Panc1 (cell line): ENCODE measurements around the gene ANKH. TPM values are rescaled to one million over a fixed set of nuclear protein-coding genes. Genes with fewer than 3 reads are reported as not detected.

ENCODE experiments used
- ATAC-seq: fragments of 200-7000 bp; cut with Tn5 transposase; 2 replicates; pipeline ENCODE4 v1.9.1; 2020; ENCODE audit warnings: mild to moderate bottlenecking, moderate library complexity
- BruUV-seq: library from RNA; stranded (reverse); fragments of 400-500 nt; replicated peaks from 2 replicates; lab custom pipeline; 2021; lab: Mats Ljungman, UMichigan
- CTCF ChIA-PET: fragments of 300-600 bp; sonication (Branson Sonifier 250); formaldehyde crosslinking; loops from one replicate; lab custom pipeline; 2022; ENCODE audit warnings: antibody characterized with exemption; lab: Charles Lee
- POLR2A ChIA-PET: fragments of 300-600 bp; sonication (Branson Sonifier 250); formaldehyde crosslinking; loops from one replicate; lab custom pipeline; 2022; ENCODE audit warnings: antibody characterized with exemption; lab: Charles Lee
- DNase-seq: peaks from one replicate; pipeline ENCODE4 v3.0.0-alpha.2; 2010; ENCODE audit warnings: low read depth, low spot score
- H3K27ac ChIP-seq: 2 replicates; pipeline ENCODE4 v1.5.1; 2011; ENCODE audit warnings: mild to moderate bottlenecking, low read length, inconsistent platforms
- H3K27me3 ChIP-seq: fragments of 200-500 bp; sonication (Bioruptor generic); 2 replicates; pipeline ENCODE4 v1.6.0; 2014; ENCODE audit warnings: low read length, inconsistent platforms; ENCODE audit not compliant: control insufficient read depth, insufficient read depth
- H3K36me3 ChIP-seq: fragments of 200-500 bp; sonication (Bioruptor generic); 2 replicates; pipeline ENCODE4 v1.5.1; 2014; ENCODE audit warnings: inconsistent platforms, mild to moderate bottlenecking, low read length, moderate library complexity; ENCODE audit not compliant: control insufficient read depth, insufficient read depth
- H3K4me1 ChIP-seq: 2 replicates; pipeline ENCODE4 v1.5.1; 2011; ENCODE audit warnings: inconsistent platforms, mild to moderate bottlenecking, low read length, moderate library complexity; ENCODE audit not compliant: control insufficient read depth, insufficient read depth
- H3K4me3 ChIP-seq, 2 experiments: 2 replicates each; pipeline ENCODE4 v1.5.1; 2011 to 2012; ENCODE audit warnings: low read depth in 2 of 2, low read length in 2 of 2, mild to moderate bottlenecking in 2 of 2, inconsistent platforms in 1 of 2, moderate library complexity in 1 of 2
- H3K9me3 ChIP-seq: fragments of 200-500 bp; sonication (Bioruptor generic); 2 replicates; pipeline ENCODE4 v1.5.1; 2014; ENCODE audit warnings: low read depth, mild to moderate bottlenecking, inconsistent platforms, low read length, moderate library complexity; ENCODE audit not compliant: control insufficient read depth, insufficient read depth
- POLR2AphosphoS5 ChIP-seq: IDR thresholded peaks from 2 replicates; pipeline ENCODE4 v1.6.1; 2012; ENCODE audit warnings: mild to moderate bottlenecking, low read depth, low read length, moderate library complexity
- SIN3A ChIP-seq: IDR thresholded peaks from 2 replicates; pipeline ENCODE4 v1.6.1; 2012; ENCODE audit warnings: low read depth, mild to moderate bottlenecking, low read length, moderate library complexity, borderline replicate concordance; ENCODE audit not compliant: insufficient read depth
- TCF7L2 ChIP-seq: IDR thresholded peaks from 2 replicates; pipeline ENCODE4 v1.6.1; 2011; ENCODE audit warnings: mild to moderate bottlenecking, low read depth, low read length, inconsistent platforms
- in situ Hi-C: cut with HindIII; loops from 2 replicates; pipeline ENCODE4 v1.10.0; 2016; ENCODE audit warnings: low sequenced_read_pairs, low pct_unique_long_range_greater_than_20kb
- intact Hi-C: fragments of 100-400 bp; cut with micrococcal nuclease; formaldehyde crosslinking; loops from one replicate; pipeline ENCODE4 v1.10.0; 2022; ENCODE audit not compliant: unreplicated experiment
- total RNA-seq: library from RNA; stranded (reverse); gene quantifications from one replicate; pipeline ENCODE4 v1.2.1, GENCODE V29; 2021; ENCODE audit not compliant: unreplicated experiment
- TF ChIP-seq, protein P1 (sequence below), 2 experiments: IDR thresholded peaks; 2 replicates each; pipeline ENCODE4 v1.6.1; 2011 to 2012; ENCODE audit warnings: low read depth in 2 of 2, control low read depth in 1 of 2, low read length in 1 of 2, mild to moderate bottlenecking in 1 of 2, moderate library complexity in 1 of 2; ENCODE audit not compliant: insufficient read depth in 1 of 2
- TF ChIP-seq, protein P2 (sequence below): fragments of 450-650 bp; IDR thresholded peaks from 2 replicates; pipeline ENCODE4 v1.5.1; 2017; ENCODE audit warnings: mild to moderate bottlenecking

The ANKH gene
- total RNA-seq, 1 experiment from 2014 or later: 11.2 TPM

DNA sequence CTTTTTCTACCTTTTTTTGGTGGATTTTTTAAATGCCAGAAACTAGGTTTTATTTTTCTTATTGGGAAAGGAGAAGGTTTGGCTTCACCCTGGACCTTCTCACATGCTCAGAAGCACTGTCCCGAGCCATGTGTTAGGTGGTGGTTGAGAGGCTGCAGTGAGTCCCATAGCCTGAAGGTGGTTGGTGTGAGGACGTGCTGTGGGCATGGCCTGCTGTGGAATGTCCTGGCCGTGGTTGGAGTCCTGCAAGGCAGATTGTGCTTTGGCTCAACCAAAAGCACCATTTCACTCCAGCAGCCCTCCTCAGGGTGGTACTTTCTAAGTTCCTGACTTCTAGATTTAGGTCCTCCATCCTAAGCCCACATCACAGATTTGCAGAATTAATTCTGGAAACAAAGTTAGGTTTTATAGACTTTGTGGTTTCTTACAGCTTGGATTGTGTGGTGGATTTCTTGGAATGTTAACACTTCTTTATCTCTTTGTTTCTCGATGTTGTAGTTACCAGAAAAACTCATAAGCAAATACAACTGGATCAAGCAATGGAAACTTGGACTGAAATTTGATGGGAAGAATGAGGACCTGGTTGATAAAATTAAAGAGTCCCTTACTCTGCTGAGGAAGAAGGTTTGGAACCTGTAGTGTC lies 184.4 kb downstream of the ANKH start:
- in situ Hi-C loops (no loop called here), intact Hi-C loops (no loop called here)
- H3K4me1 ChIP-seq: no peaks in the 10 kb centered on the region; the same call in 1 of the 2 replicates
- H3K27ac ChIP-seq: no peak overlapping the region
- DNase-seq (no peak), ATAC-seq (no peak)
- H3K4me3 ChIP-seq: no peak overlapping the region
- H3K9me3 ChIP-seq: peaks cover 6% of the 10 kb centered on the region; the same call in 1 of the 2 replicates
- BruUV-seq: no TSS peak
- peaks cover 31% of the 10 kb centered on the region for H3K36me3 ChIP-seq
- TF ChIP-seq SIN3A (no peak), POLR2AphosphoS5 (no peak), TCF7L2 (no peak)
- TF ChIP-seq, protein P1, sequence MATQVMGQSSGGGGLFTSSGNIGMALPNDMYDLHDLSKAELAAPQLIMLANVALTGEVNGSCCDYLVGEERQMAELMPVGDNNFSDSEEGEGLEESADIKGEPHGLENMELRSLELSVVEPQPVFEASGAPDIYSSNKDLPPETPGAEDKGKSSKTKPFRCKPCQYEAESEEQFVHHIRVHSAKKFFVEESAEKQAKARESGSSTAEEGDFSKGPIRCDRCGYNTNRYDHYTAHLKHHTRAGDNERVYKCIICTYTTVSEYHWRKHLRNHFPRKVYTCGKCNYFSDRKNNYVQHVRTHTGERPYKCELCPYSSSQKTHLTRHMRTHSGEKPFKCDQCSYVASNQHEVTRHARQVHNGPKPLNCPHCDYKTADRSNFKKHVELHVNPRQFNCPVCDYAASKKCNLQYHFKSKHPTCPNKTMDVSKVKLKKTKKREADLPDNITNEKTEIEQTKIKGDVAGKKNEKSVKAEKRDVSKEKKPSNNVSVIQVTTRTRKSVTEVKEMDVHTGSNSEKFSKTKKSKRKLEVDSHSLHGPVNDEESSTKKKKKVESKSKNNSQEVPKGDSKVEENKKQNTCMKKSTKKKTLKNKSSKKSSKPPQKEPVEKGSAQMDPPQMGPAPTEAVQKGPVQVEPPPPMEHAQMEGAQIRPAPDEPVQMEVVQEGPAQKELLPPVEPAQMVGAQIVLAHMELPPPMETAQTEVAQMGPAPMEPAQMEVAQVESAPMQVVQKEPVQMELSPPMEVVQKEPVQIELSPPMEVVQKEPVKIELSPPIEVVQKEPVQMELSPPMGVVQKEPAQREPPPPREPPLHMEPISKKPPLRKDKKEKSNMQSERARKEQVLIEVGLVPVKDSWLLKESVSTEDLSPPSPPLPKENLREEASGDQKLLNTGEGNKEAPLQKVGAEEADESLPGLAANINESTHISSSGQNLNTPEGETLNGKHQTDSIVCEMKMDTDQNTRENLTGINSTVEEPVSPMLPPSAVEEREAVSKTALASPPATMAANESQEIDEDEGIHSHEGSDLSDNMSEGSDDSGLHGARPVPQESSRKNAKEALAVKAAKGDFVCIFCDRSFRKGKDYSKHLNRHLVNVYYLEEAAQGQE (IDR thresholded peaks at IDR 0.05; ENCODE audit: insufficient read depth in 1 of 2, low read depth in 2 of 2, low read length in 1 of 2): no peak
- TF ChIP-seq, protein P2, sequence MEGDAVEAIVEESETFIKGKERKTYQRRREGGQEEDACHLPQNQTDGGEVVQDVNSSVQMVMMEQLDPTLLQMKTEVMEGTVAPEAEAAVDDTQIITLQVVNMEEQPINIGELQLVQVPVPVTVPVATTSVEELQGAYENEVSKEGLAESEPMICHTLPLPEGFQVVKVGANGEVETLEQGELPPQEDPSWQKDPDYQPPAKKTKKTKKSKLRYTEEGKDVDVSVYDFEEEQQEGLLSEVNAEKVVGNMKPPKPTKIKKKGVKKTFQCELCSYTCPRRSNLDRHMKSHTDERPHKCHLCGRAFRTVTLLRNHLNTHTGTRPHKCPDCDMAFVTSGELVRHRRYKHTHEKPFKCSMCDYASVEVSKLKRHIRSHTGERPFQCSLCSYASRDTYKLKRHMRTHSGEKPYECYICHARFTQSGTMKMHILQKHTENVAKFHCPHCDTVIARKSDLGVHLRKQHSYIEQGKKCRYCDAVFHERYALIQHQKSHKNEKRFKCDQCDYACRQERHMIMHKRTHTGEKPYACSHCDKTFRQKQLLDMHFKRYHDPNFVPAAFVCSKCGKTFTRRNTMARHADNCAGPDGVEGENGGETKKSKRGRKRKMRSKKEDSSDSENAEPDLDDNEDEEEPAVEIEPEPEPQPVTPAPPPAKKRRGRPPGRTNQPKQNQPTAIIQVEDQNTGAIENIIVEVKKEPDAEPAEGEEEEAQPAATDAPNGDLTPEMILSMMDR: no peak
- no peaks in the 10 kb centered on the region for H3K27me3 ChIP-seq
- ChIA-PET POLR2A (no interaction called here), CTCF (no interaction called here)

DNA sequence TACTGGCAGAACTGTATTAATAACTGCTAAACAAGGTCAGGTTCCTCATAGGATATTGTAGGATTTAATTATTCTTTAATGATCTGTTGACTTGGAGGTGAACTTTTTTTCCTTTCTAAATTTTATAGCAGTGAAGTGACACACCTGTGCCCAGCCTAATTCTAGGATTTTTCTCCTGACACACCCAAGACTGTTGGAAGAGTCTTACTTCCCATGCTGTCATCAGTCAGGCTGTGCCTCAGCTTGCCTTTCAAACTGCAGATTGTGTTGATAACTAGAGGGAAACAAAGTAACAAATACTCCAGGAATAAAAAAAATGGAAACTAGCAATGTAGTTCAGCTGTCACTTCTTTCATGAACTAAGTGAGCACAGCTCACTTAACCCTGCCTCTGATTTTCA lies 185.1 kb downstream of the ANKH start:
- Histone ChIP-seq H3K4me3 (no peak overlapping the region), H3K9me3 (peaks cover 6% of the 10 kb centered on the region; the same call in 1 of the 2 replicates), H3K27ac (no peak overlapping the region), H3K4me1 (no peaks in the 10 kb centered on the region; the same call in 1 of the 2 replicates), H3K36me3 (peaks cover 32% of the 10 kb centered on the region), H3K27me3 (no peaks in the 10 kb centered on the region)
- in situ Hi-C loops: no loop called here
- TF ChIP-seq, protein P2: no peak
- TF ChIP-seq SIN3A: no peak
- TF ChIP-seq, protein P1 (IDR thresholded peaks at IDR 0.05; ENCODE audit: insufficient read depth in 1 of 2, low read depth in 2 of 2, low read length in 1 of 2): no peak
- ChIA-PET CTCF (no interaction called here), POLR2A (no interaction called here)
- ATAC-seq (no peak), DNase-seq (no peak)
- intact Hi-C loops: no loop called here
- BruUV-seq: no TSS peak
